Stimulated activated CD4-positive, alpha-beta T cell treated with anti-CD3 and anti-CD28 coated beads, TNF-alpha, amount 100 ng/mL, for 1 hour (primary cell): ENCODE results near the gene APOL5.
"Not testable (repeated sequence)": the region's sequence is repeated elsewhere in the genome, so short reads cannot be mapped to it uniquely, and the experiment has no call there.

ENCODE experiments used
- DNase-seq, 3 donors: peaks; one replicate each; pipeline ENCODE4 v3.0.0-alpha.2; 2020; ENCODE audit warnings: low read depth in 3 of 3, low spot score in 1 of 3

Gene APOL5

DNA sequence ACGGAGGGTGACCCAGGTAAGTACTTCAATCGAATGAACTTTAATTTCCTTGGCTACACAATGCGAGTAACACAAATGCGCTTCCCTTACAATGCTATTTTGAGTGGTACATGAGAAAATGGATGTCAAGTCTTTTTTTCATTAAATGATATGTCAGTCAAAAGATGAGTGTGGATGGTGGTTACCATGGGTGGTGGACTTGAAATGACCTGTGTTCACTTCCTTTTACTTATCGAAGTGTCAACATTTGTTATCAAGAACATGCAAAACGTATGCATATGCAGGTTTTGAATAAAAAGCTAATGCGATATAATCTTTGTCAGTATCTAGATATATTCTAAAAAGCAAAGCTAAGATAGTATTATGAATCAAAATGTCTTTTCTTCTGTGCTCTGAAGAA is 8.8 kb upstream of the APOL5 start:
- DNase-seq: no peak

GRCh38 chr22:35711336-35711735 is 6.3 kb upstream of the APOL5 start:
- DNase-seq: no peak

GRCh38 chr22:35712672-35713071 is 5.0 kb upstream of the APOL5 start:
- DNase-seq: no peak

DNA sequence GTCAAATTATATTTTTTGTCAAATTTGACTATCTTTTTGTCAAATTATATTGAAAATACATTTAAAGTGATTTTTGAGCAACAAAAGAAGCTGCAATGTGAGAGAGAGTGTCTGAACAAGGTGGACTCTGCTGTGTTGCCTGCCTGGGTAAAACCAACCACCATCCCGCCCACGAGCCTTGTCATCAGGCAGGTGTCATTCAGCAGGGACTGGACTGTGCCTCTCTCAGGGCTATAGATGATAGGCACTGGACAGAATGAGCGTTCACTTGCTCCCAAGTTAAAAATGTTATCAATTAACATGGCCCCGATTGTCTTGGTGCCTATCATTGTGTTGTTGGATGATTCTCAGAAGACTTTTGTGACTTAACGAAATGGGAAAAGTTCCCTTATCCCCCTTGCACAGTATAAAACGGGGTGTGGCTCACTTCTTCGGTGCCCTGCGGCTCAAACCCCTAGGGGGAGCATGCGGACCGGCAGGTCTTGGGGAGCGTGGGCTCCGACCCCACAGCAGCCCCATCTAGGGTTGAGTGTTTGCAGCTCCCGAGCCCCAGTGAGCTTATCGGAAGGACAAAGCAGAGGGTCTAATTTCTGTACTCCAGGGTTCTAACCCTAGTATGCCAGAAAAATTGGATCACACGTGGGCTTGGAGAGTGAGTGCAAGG is 1.7 kb downstream of the APOL5 start:
- DNase-seq: no peak

DNA sequence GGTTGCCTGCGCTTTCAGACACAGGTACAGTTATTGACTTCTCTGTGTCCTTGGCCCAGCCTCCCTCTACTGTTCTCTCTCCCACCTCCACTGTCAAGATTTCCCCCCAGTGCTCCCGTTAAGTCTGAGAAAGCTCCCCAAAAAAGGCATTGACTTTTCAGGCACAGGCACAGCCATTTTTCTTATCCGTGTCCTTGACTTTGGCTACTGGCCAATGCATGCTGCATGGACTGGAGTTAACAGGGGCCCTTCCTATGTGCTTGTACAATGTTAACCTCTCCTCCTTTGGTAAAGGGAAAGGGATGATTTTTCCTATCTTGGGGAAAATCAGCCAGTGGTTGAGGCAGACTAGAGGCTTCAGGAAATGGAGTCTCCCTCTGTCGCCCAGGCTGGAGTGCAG is 4.3 kb downstream of the APOL5 start:
- no peak for DNase-seq

- no peak for DNase-seq
Observed at GRCh38 chr22:35725521-35725920, 7.8 kb downstream of the APOL5 start.

- no peak for DNase-seq
Observed at GRCh38 chr22:35726398-35726797, 8.7 kb downstream of the APOL5 start.

GRCh38 chr22:35726933-35727332 is 9.3 kb downstream of the APOL5 start:
- DNase-seq: no peak

DNA sequence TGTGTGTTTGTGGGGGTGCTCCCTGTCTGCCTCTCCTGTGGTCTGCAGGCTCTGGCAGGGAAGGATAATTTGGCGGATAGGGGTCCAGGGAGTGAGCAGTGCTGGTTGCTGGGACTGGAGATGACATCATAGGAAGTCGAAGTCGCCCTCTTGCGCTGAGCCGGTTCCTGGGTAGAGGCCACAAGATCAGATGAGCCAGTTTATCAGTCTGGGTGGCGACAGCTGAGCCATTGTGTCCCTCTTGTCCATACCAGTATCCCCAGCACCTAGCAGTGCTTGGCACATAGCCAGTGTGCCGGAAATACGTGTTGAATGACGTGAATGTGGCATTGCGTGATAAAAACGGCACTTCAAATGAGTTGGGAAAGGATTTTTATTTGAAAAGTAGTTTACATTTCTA is 9.8 kb downstream of the APOL5 start:
- DNase-seq: no peak

- no peak for DNase-seq
Observed at GRCh38 chr22:35728639-35729308, 11.1 kb downstream of the APOL5 start.

DNA sequence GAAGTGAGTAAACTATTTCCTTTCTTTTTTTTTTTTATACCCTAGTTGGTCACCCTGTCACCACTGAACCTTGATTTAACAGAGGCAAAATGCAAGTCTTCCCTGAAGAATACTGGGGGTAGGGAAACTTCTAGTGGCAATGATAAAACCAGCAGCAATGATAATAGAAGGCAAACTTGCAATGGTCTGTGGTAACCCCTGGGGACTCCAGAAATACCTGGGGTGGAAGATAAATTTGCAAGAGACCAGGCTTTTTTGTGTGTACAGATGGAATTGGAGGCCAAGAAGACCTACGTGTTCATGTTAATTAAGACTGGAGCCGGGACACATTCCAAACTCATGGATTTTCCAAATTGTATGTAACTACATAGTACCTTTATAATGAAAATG is 11.6 kb downstream of the APOL5 start:
- DNase-seq: no peak

DNA sequence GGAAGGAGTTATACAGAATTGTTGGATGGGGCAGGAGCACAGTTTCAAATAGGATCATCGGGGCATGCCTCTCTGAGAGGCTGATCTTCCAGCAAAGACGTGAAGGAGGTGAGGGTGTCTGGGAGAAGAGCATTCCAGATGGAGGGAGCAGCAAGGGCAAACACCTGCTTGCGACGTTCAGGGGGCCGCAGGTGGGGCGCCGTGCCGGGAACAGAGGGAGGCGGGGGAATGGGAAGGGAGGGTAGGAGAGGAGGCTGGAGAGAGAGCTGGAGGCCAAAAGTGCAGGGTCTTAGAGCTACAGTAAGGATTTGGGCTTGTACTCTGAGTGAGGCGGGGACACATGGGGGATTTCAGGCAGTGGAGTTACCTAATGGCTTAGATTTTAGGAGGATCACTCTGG is 13.6 kb downstream of the APOL5 start:
- no peak for DNase-seq

- DNase-seq: no peak
Observed at GRCh38 chr22:35732116-35732515, 14.4 kb downstream of the APOL5 start.

GRCh38 chr22:35733036-35733435 is 15.4 kb downstream of the APOL5 start:
- DNase-seq: no peak

DNA sequence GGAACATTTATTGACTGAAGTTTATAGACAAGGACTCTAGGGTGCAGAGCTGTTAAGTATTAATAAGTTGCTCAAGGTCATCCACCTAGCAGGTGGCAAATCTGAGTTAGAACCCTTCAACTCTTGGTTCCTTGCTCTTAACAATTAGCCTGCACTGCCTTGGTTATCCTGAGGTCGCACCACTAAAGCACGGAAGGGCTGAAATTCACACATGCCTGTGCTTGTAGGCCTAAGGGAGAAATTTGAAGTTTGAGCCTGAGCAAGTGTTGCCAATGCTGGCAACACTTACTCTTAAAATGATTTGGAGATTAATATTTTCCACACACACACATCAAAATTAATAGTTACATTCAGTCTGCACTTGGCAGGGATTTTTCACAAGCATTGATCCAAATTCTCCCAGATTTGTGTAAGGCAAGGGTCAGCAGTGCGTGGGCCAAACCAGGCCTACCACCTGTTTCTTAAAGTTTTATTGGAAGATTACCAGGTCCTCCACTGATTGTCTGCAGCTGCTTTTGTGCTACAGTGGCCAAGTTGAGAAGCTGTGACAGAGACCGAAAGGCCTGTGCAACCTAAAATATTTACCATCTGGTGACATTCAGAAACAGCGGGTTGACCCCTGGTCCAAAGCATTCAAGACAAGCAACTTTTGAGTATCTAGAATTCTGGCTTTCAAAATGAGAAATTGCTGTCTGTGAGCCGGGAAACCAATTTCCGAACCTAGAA is 16.3 kb downstream of the APOL5 start:
- DNase-seq: no peak

DNA sequence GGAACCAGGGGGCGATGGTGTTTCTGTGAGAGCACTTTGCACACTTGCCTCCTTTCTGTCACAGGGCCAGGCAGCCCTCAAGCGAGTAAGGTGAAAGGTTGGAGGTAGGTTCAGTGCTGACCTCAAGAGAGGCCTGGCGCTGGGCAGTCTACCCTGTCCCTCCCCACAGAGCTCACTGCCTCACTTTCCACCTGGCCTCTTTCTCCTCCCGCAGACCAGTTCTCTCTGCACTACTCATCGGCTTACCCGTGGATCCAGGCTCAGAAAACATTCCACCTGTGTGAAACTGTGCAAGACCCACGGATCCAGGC is 16.8 kb downstream of the APOL5 start:
- DNase-seq: no peak

DNA sequence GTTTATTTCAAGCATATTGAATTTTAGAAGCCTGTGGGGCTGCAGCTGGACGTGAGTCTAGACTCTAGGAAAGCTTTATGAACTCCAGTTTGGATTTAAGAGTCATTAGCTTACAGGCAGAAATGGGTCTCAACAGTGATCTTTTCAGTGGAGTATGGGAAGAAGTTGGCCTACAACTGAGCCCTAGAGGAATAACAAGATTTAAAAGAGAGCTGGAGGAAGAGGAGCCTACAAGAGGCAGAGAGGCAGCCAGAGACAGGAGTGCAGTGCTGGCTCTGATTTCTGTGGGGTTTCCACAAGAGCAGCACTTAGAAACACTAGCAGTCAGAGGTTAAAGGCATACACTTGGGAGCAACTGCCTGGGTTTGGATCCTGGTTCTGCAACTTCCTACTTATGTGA is 17.9 kb downstream of the APOL5 start:
- no peak for DNase-seq

DNA sequence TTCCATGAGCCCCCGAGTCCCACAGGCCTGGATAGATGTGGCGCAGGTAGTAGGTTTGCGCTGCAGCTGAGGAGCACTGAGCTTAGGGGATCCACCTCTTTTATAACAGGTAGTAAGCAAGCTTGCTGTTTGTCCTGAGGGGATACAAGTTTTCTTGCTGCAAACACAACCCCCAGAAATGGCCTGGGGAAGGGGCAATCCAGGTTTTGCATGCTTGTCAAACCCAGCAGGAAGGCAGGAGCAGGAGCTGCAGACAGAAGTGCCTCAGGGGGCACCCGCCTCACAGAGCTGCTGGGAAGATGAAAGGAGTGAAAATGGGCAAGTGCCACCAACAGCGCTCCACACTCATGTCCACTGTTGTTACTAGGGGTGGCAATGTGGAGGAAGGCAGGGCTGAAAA is 18.5 kb downstream of the APOL5 start:
- no peak for DNase-seq

GRCh38 chr22:35736701-35737100 is 19.0 kb downstream of the APOL5 start:
- DNase-seq: no peak

- not testable (repeated sequence) for DNase-seq
Observed at GRCh38 chr22:35737886-35738285, 20.2 kb downstream of the APOL5 start.

DNA sequence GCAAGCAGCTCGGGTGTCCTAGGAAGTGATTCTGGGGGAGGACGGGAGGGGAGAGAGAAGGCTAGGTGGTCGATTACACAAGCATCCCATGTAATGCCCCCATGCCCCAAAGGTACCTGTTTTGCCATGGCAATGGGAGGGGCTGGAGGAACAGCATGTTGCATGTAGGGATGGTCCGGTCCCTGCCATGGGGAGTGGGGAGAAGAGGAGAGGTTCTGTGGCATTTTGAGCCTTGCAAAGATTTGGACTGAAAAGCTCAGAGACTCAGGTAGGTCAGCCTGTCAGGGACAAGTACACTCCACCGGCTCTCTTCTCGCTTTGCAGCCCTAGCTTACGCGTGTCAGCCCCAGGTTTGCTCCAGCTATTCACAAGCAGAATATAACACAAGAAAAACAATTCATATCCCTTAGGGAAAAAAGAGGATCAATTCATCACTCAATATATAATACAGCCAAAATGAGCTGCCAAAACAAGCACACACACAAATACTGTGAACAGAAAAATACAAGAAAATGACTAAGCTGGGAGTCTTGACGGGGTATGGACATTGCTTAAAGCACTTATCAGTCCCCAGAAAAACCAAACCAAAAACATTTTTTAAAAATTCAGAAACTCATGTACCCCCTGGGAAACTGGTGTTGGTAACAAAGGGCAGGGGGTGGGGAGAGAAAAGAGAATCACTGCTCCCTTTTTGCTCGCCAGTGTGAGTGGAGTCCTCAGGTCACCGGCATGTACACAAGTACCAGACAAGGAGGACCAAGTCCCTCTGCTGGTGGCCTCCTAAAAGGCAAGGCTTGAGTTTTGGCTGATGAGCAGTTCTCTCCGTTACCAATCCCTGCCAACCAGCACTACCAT is 21.6 kb downstream of the APOL5 start:
- DNase-seq: no peak

- no peak for DNase-seq
Observed at GRCh38 chr22:35739931-35740380, 22.3 kb downstream of the APOL5 start.
